MCF 10A (cell line): ENCODE measurements around the gene XK. TPM values are rescaled to one million over a fixed set of nuclear protein-coding genes. Genes with fewer than 3 reads are reported as not detected.
A peak's percentile ranks its signal among the peaks of the same experiment; 100 is the strongest.

Experiments
- BruUV-seq: library from RNA; stranded (reverse); fragments of 400-500 nt; replicated peaks from 2 replicates; lab custom pipeline; 2021; lab: Mats Ljungman, UMichigan
- CTCF ChIA-PET: fragments of 300-600 bp; sonication (Branson Sonifier 250); formaldehyde crosslinking; extraction: SDS; loops from one replicate; lab custom pipeline; 2021; ENCODE audit warnings: antibody characterized with exemption, inconsistent platforms; lab: Yijun Ruan, JAX
- POLR2A ChIA-PET: fragments of 300-600, 350-650 bp; sonication (Branson Sonifier 250); formaldehyde crosslinking; extraction: SDS; loops from one replicate; lab custom pipeline; 2020; ENCODE audit warnings: antibody characterized with exemption, inconsistent platforms; lab: Yijun Ruan, JAX
- DNase-seq: peaks from one replicate; pipeline ENCODE4 v3.0.0-alpha.2; 2018; ENCODE audit not compliant: unreplicated experiment
- H3K27ac Mint-ChIP-seq: one replicate; pipeline ENCODE4 v1.8.0; 2022; ENCODE audit warnings: mild to moderate bottlenecking, low read depth, mixed read lengths; ENCODE audit not compliant: unreplicated experiment
- H3K27me3 Mint-ChIP-seq: one replicate; pipeline ENCODE4 v1.8.0; 2022; ENCODE audit warnings: mixed read lengths; ENCODE audit not compliant: insufficient read depth, unreplicated experiment
- H3K36me3 Mint-ChIP-seq: one replicate; pipeline ENCODE4 v1.8.0; 2022; ENCODE audit warnings: mild to moderate bottlenecking, moderate library complexity, mixed read lengths; ENCODE audit not compliant: insufficient read depth, unreplicated experiment
- H3K4me1 Mint-ChIP-seq: one replicate; pipeline ENCODE4 v1.8.0; 2022; ENCODE audit warnings: mixed read lengths; ENCODE audit not compliant: insufficient read depth, unreplicated experiment
- H3K4me3 Mint-ChIP-seq: one replicate; pipeline ENCODE4 v1.8.0; 2022; ENCODE audit warnings: mild to moderate bottlenecking, moderate library complexity, mixed read lengths; ENCODE audit not compliant: unreplicated experiment
- H3K9me3 Mint-ChIP-seq: one replicate; pipeline ENCODE4 v1.8.0; 2022; ENCODE audit warnings: mixed read lengths; ENCODE audit not compliant: unreplicated experiment
- CTCF ChIP-seq: fragments of 200-600 bp; IDR thresholded peaks from one replicate; pipeline ENCODE4 v1.8.0; 2022; ENCODE audit warnings: antibody characterized with exemption, mild to moderate bottlenecking; ENCODE audit not compliant: unreplicated experiment
- intact Hi-C: fragments of 100-400 bp; cut with micrococcal nuclease; formaldehyde crosslinking; loops from 2 replicates; pipeline ENCODE4 v1.14.1; 2022
- total RNA-seq: library from RNA; stranded (reverse); gene quantifications from 2 replicates; pipeline ENCODE4 v1.2.3, GENCODE V29; 2022

The XK gene
- total RNA-seq, 1 experiment from 2014 or later = 0.63 TPM

GRCh38 chrX:37684426-37684825, 1.2 kb upstream of the XK start:
- BruUV-seq = no TSS peak
- Mint-ChIP-seq H3K27ac (no peak overlapping the region), H3K27me3 (peaks cover 29% of the 10 kb centered on the region), H3K36me3 (no peaks in the 10 kb centered on the region), H3K4me3 (no peak overlapping the region), H3K9me3 (no peaks in the 10 kb centered on the region), H3K4me1 (no peaks in the 10 kb centered on the region)
- intact Hi-C loops = no loop called here
- ChIA-PET CTCF (no interaction called here), POLR2A (no interaction called here)
- DNase-seq = no peak
- TF ChIP-seq CTCF = no peak

- H3K36me3 Mint-ChIP-seq = no peaks in the 10 kb centered on the region
- ChIA-PET POLR2A (interaction anchor here (1.1 kb wide), 1 partner anchor 113 kb away, joined by 4 read pairs; no protein-coding TSS in a partner anchor), CTCF (no interaction called here)
- no peak overlapping the region for H3K27ac Mint-ChIP-seq
- H3K27me3 Mint-ChIP-seq = peaks cover 23% of the 10 kb centered on the region
- intact Hi-C loops = no loop called here
- H3K9me3 Mint-ChIP-seq = no peaks in the 10 kb centered on the region
- H3K4me3 Mint-ChIP-seq = peak overlapping the region; percentile 65
- TF ChIP-seq CTCF = no peak
- no peaks in the 10 kb centered on the region for H3K4me1 Mint-ChIP-seq
- no peak for DNase-seq
- BruUV-seq = no TSS peak
Observed at GRCh38 chrX:37684973-37685372, 618 bp upstream of the XK start.

- no peak overlapping the region for H3K27ac Mint-ChIP-seq
- BruUV-seq = no TSS peak
- no peak for DNase-seq
- no peak for TF ChIP-seq CTCF
- intact Hi-C loops = no loop called here
- ChIA-PET POLR2A (interaction anchor here (0.7 to 1.0 kb wide), 2 partner anchors 26 to 244 kb away, joined by 3 to 5 read pairs; no protein-coding TSS in a partner anchor), CTCF (interaction anchor here (0.6 to 1.4 kb wide), 4 partner anchors 16 to 139 kb away, joined by 3 to 4 read pairs (median 4); no protein-coding TSS in a partner anchor)
- peaks cover 12% of the 10 kb centered on the region for H3K27me3 Mint-ChIP-seq
- H3K4me1 Mint-ChIP-seq = no peaks in the 10 kb centered on the region
- H3K36me3 Mint-ChIP-seq = no peaks in the 10 kb centered on the region
- H3K4me3 Mint-ChIP-seq = peak overlapping the region; percentile 65
- H3K9me3 Mint-ChIP-seq = no peaks in the 10 kb centered on the region
Observed at GRCh38 chrX:37686369-37686995, 891 bp downstream of the XK start.

- ChIA-PET CTCF (interaction anchor here (0.6 to 1.4 kb wide), 5 partner anchors 16 to 138 kb away, joined by 3 to 4 read pairs (median 3); no protein-coding TSS in a partner anchor), POLR2A (interaction anchor here (0.7 kb wide), 1 partner anchor 243 kb away, joined by 5 read pairs; no protein-coding TSS in a partner anchor)
- Mint-ChIP-seq H3K27ac (no peak overlapping the region), H3K4me1 (no peaks in the 10 kb centered on the region), H3K4me3 (no peak overlapping the region), H3K9me3 (no peaks in the 10 kb centered on the region), H3K36me3 (no peaks in the 10 kb centered on the region), H3K27me3 (peaks cover 12% of the 10 kb centered on the region)
- no TSS peak for BruUV-seq
- DNase-seq = no peak
- TF ChIP-seq CTCF = no peak
- intact Hi-C loops = no loop called here
Observed at GRCh38 chrX:37686996-37687395, 1.4 kb downstream of the XK start.
